ENCODE results near the gene ARID3A.

ARID3A gene

GRCh38 chr19:993361-993830, 67.6 kb downstream of the ARID3A start:
- no peak overlapping the region for H3K4me3 ChIP-seq (replicated peaks; ENCODE audit: insufficient read depth, low read length)
- H3K27me3 ChIP-seq (ENCODE audit: insufficient read depth, poor library complexity, severe bottlenecking), result peaks cover 20% of the 10 kb centered on the region
- no peak for DNase-seq (ENCODE audit: low read depth in 1 of 2, low spot score in 1 of 2)
- TF ChIP-seq REST (IDR thresholded peaks at IDR 0.05; ENCODE audit: insufficient replicate concordance, low read depth) (no peak), SPI1 (IDR thresholded peaks at IDR 0.05; ENCODE audit: borderline replicate concordance, low read depth) (no peak), POLR2AphosphoS5 (IDR thresholded peaks at IDR 0.05; ENCODE audit: low read depth) (no peak), GABPA (IDR thresholded peaks at IDR 0.05; ENCODE audit: low read depth) (no peak), CTCF (IDR thresholded peaks at IDR 0.05; ENCODE audit: insufficient read depth, low read length) (no peak)
- H3K27ac ChIP-seq (replicated peaks), result no peak overlapping the region

- Histone ChIP-seq H3K4me3 (replicated peaks; ENCODE audit: insufficient read depth, low read length) (no peak overlapping the region), H3K27ac (replicated peaks) (no peak overlapping the region), H3K27me3 (ENCODE audit: insufficient read depth, poor library complexity, severe bottlenecking) (peaks cover 24% of the 10 kb centered on the region)
- TF ChIP-seq SPI1 (IDR thresholded peaks at IDR 0.05; ENCODE audit: borderline replicate concordance, low read depth), result no peak
- TF ChIP-seq CTCF (IDR thresholded peaks at IDR 0.05; ENCODE audit: insufficient read depth, low read length), result no peak
- TF ChIP-seq REST (IDR thresholded peaks at IDR 0.05; ENCODE audit: insufficient replicate concordance, low read depth), result no peak
- no peak; the same call in 1 of the 2 replicates for TF ChIP-seq POLR2AphosphoS5 (IDR thresholded peaks at IDR 0.05; ENCODE audit: low read depth)
- no peak for TF ChIP-seq GABPA (IDR thresholded peaks at IDR 0.05; ENCODE audit: low read depth)
- DNase-seq (ENCODE audit: low read depth in 1 of 2, low spot score in 1 of 2), result no peak
Measured at GRCh38 chr19:993831-994393, 68.1 kb downstream of the ARID3A start.

- no peak for DNase-seq (ENCODE audit: low read depth in 1 of 2, low spot score in 1 of 2)
- no peak overlapping the region for H3K4me3 ChIP-seq (replicated peaks; ENCODE audit: insufficient read depth, low read length)
- TF ChIP-seq SPI1 (IDR thresholded peaks at IDR 0.05; ENCODE audit: borderline replicate concordance, low read depth) (no peak), REST (IDR thresholded peaks at IDR 0.05; ENCODE audit: insufficient replicate concordance, low read depth) (no peak), CTCF (IDR thresholded peaks at IDR 0.05; ENCODE audit: insufficient read depth, low read length) (no peak), POLR2AphosphoS5 (IDR thresholded peaks at IDR 0.05; ENCODE audit: low read depth) (no peak; the same call in 1 of the 2 replicates), GABPA (IDR thresholded peaks at IDR 0.05; ENCODE audit: low read depth) (no peak)
- H3K27ac ChIP-seq (replicated peaks), result no peak overlapping the region
- H3K27me3 ChIP-seq (ENCODE audit: insufficient read depth, poor library complexity, severe bottlenecking), result peaks cover 29% of the 10 kb centered on the region
Measured at GRCh38 chr19:994516-994915, 68.7 kb downstream of the ARID3A start.

Data from HL-60 (cell line).